ENCODE measurements around the gene RAB33B.

The RAB33B gene

GRCh38 chr4:139515531-139515958 lies 61.6 kb downstream of the RAB33B start:
- peaks cover 49% of the 10 kb centered on the region for H3K36me3 ChIP-seq
- no peak for DNase-seq
- H3K9me3 ChIP-seq: no peaks in the 10 kb centered on the region
- H3K4me1 ChIP-seq: no peaks in the 10 kb centered on the region
- no peaks in the 10 kb centered on the region for H3K27me3 ChIP-seq
- no peak for TF ChIP-seq CTCF (IDR thresholded peaks at IDR 0.05; ENCODE audit: low read depth, low read length)
- H3K4me3 ChIP-seq (ENCODE audit: low read depth, low read length): no peak overlapping the region

- Histone ChIP-seq H3K4me1 (no peaks in the 10 kb centered on the region), H3K4me3 (ENCODE audit: low read depth, low read length) (no peak overlapping the region), H3K36me3 (peaks cover 51% of the 10 kb centered on the region), H3K9me3 (no peaks in the 10 kb centered on the region), H3K27me3 (no peaks in the 10 kb centered on the region)
- no peak for TF ChIP-seq CTCF (IDR thresholded peaks at IDR 0.05; ENCODE audit: low read depth, low read length)
- DNase-seq: no peak
Measured at GRCh38 chr4:139521754-139522401, 68.0 kb downstream of the RAB33B start.

GRCh38 chr4:139522457-139522856 lies 68.5 kb downstream of the RAB33B start:
- Histone ChIP-seq H3K27me3 (no peaks in the 10 kb centered on the region), H3K4me3 (ENCODE audit: low read depth, low read length) (no peak overlapping the region), H3K36me3 (peaks cover 53% of the 10 kb centered on the region), H3K9me3 (no peaks in the 10 kb centered on the region), H3K4me1 (no peaks in the 10 kb centered on the region)
- no peak for TF ChIP-seq CTCF (IDR thresholded peaks at IDR 0.05; ENCODE audit: low read depth, low read length)
- no peak for DNase-seq

- Histone ChIP-seq H3K27me3 (no peaks in the 10 kb centered on the region), H3K4me1 (no peaks in the 10 kb centered on the region), H3K4me3 (ENCODE audit: low read depth, low read length) (no peak overlapping the region), H3K9me3 (no peaks in the 10 kb centered on the region), H3K36me3 (peaks cover 55% of the 10 kb centered on the region)
- no peak for TF ChIP-seq CTCF (IDR thresholded peaks at IDR 0.05; ENCODE audit: low read depth, low read length)
- no peak for DNase-seq
Measured at GRCh38 chr4:139523076-139523475, 69.2 kb downstream of the RAB33B start.

GRCh38 chr4:139524062-139524631 lies 70.2 kb downstream of the RAB33B start:
- no peak for TF ChIP-seq CTCF (IDR thresholded peaks at IDR 0.05; ENCODE audit: low read depth, low read length)
- Histone ChIP-seq H3K9me3 (no peaks in the 10 kb centered on the region), H3K36me3 (peaks cover 63% of the 10 kb centered on the region), H3K27me3 (no peaks in the 10 kb centered on the region), H3K4me1 (no peaks in the 10 kb centered on the region), H3K4me3 (ENCODE audit: low read depth, low read length) (no peak overlapping the region)
- DNase-seq: no peak

- DNase-seq: no peak
- Histone ChIP-seq H3K4me1 (no peaks in the 10 kb centered on the region), H3K9me3 (no peaks in the 10 kb centered on the region), H3K36me3 (peaks cover 63% of the 10 kb centered on the region), H3K27me3 (no peaks in the 10 kb centered on the region), H3K4me3 (ENCODE audit: low read depth, low read length) (no peak overlapping the region)
- TF ChIP-seq CTCF (IDR thresholded peaks at IDR 0.05; ENCODE audit: low read depth, low read length): no peak
Measured at GRCh38 chr4:139525414-139525813, 71.5 kb downstream of the RAB33B start.
